ENCODE results near the gene GRK1. TPM values are rescaled to one million over a fixed set of nuclear protein-coding genes. Genes with fewer than 3 reads are reported as not detected.
"Not testable (repeated sequence)": the region's sequence is repeated elsewhere in the genome, so short reads cannot be mapped to it uniquely, and the experiment has no call there.

GRK1 gene
- total and polyA plus RNA-seq, 8 donors: 0.02 to 0.04 TPM; not detected in 6

GRCh38 chr13:113749507-113749906 lies 82.5 kb downstream of the GRK1 start:
- DNase-seq (peak in 1 of 6 donors; percentile 48), ATAC-seq (no peak), FAIRE-seq (no peak)
- Histone ChIP-seq H3K27ac (no peak overlapping the region), H3K4me1 (no peaks in the 10 kb centered on the region), H3K27me3 (no peaks in the 10 kb centered on the region), H3K4me3 (no peak overlapping the region), H3K36me3 (no peaks in the 10 kb centered on the region), H3K9me3 (no peaks in the 10 kb centered on the region)
- no peak for TF ChIP-seq CTCF (IDR thresholded peaks at IDR 0.05)
- 74 to 84% methylated on average over 13 of the region's 13 CpGs for WGBS, 2 donors
- intact Hi-C loops (cut with DNase I): no loop called here

GRCh38 chr13:113749967-113750366 lies 82.9 kb downstream of the GRK1 start:
- Histone ChIP-seq H3K9me3 (no peaks in the 10 kb centered on the region), H3K4me3 (no peak overlapping the region), H3K27me3 (no peaks in the 10 kb centered on the region), H3K4me1 (no peaks in the 10 kb centered on the region), H3K27ac (no peak overlapping the region), H3K36me3 (no peaks in the 10 kb centered on the region)
- FAIRE-seq: no peak
- no peak for TF ChIP-seq CTCF (IDR thresholded peaks at IDR 0.05)
- ATAC-seq: no peak
- intact Hi-C loops (cut with DNase I): no loop called here
- peak in 1 of 6 donors; percentile 34 for DNase-seq
- 77 to 86% methylated on average over 11 of the region's 11 CpGs for WGBS, 2 donors

GRCh38 chr13:113750554-113751399 lies 83.8 kb downstream of the GRK1 start:
- Histone ChIP-seq H3K9me3 (no peaks in the 10 kb centered on the region), H3K27me3 (no peaks in the 10 kb centered on the region), H3K4me1 (no peaks in the 10 kb centered on the region), H3K36me3 (no peaks in the 10 kb centered on the region), H3K27ac (no peak overlapping the region), H3K4me3 (no peak overlapping the region)
- no peak for TF ChIP-seq CTCF (IDR thresholded peaks at IDR 0.05)
- intact Hi-C loops (cut with DNase I): no loop called here
- FAIRE-seq: no peak
- no peak for DNase-seq
- ATAC-seq: no peak
- 77 to 88% methylated on average over 23 of the region's 23 CpGs for WGBS, 2 donors

GRCh38 chr13:113751491-113751890 lies 84.5 kb downstream of the GRK1 start:
- DNase-seq (peak in 2 of 6 donors; percentile 40 to 55), ATAC-seq (no peak), FAIRE-seq (no peak)
- Histone ChIP-seq H3K4me3 (no peak overlapping the region), H3K36me3 (no peaks in the 10 kb centered on the region), H3K4me1 (no peaks in the 10 kb centered on the region), H3K27me3 (no peaks in the 10 kb centered on the region), H3K27ac (no peak overlapping the region), H3K9me3 (no peaks in the 10 kb centered on the region)
- WGBS, 2 donors: 83 to 91% methylated on average over 19 of the region's 19 CpGs
- intact Hi-C loops (cut with DNase I): no loop called here
- TF ChIP-seq CTCF (IDR thresholded peaks at IDR 0.05): no peak

GRCh38 chr13:113752211-113752986 lies 85.4 kb downstream of the GRK1 start:
- intact Hi-C loops (cut with DNase I); H3K4me3 ChIP-seq; DNase-seq; FAIRE-seq; H3K9me3 ChIP-seq; H3K36me3 ChIP-seq; H3K27ac ChIP-seq; H3K27me3 ChIP-seq; ATAC-seq; H3K4me1 ChIP-seq: not testable (repeated sequence)
- WGBS, 2 donors: 90 to 96% methylated on average over 60 to 67 of the region's 78 CpGs

Data from pancreas (tissue), 10 donors.